GM12872 (cell line): Measurements from ENCODE around the gene RANBP17.

Experiments used
- TF ChIP-seq, protein P1 (sequence below): IDR thresholded peaks from 3 replicates; pipeline ENCODE4 v1.5.1; 2011; ENCODE audit warnings: low read depth, mild to moderate bottlenecking, low read length, moderate library complexity; ENCODE audit not compliant: insufficient read depth

The RANBP17 gene

DNA sequence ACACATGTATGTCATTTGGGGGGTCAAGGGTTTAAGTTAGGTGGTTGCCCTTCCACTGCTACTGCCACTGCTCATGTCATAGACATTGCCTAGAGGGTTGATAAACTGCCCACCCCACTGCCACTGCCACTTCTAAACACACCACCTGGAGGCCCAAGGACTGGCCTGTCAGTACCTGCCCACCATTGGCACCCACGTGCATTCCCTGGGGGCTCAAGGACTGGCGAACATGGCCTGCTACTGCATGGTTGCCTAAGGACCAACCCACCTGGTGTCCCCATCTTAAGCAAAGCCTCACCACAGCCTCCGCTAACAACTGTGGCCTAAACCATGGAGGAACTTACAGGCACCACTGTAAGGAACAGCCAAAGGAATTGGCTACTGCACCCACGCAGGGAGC, 261.6 kb downstream of the RANBP17 start:
- TF ChIP-seq, protein P1, sequence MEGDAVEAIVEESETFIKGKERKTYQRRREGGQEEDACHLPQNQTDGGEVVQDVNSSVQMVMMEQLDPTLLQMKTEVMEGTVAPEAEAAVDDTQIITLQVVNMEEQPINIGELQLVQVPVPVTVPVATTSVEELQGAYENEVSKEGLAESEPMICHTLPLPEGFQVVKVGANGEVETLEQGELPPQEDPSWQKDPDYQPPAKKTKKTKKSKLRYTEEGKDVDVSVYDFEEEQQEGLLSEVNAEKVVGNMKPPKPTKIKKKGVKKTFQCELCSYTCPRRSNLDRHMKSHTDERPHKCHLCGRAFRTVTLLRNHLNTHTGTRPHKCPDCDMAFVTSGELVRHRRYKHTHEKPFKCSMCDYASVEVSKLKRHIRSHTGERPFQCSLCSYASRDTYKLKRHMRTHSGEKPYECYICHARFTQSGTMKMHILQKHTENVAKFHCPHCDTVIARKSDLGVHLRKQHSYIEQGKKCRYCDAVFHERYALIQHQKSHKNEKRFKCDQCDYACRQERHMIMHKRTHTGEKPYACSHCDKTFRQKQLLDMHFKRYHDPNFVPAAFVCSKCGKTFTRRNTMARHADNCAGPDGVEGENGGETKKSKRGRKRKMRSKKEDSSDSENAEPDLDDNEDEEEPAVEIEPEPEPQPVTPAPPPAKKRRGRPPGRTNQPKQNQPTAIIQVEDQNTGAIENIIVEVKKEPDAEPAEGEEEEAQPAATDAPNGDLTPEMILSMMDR, result no peak

DNA sequence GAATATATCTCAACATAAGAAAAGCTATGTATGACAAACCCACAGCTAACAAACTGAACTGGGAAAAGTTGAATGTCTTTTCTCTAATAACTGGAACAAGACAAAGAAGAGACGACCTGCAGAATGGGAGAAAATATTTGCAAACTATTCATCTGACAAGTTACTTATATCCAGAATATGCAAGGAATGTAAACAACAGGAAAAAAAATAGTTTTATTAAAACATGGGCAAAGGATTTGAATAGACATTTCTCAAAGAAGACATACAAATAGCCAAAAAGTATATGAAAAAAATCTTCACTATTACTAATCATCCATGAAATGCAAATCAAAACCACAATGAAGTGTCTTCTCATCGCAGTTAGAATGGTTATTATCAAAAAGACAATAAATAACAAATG, 265.5 kb downstream of the RANBP17 start:
- TF ChIP-seq, protein P1, result no peak

DNA sequence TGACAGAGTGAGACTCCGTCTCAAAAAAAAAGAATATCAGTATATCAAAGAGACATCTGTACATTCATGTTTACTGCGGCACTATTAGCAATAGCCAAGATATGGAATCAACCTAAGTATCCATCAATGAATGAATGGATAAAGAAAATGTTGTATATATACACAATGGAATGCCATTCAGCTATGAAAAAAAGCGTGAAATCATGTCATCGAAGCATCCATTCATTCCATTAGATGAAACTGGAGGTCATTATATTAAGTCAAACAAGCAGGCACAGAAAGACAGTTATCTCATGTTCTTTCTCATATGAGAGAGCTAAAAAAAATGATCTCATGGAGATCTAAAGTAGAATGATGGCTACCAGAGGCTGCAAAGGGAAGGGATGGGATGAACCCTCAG, 266.3 kb downstream of the RANBP17 start:
- TF ChIP-seq, protein P1, result no peak

DNA sequence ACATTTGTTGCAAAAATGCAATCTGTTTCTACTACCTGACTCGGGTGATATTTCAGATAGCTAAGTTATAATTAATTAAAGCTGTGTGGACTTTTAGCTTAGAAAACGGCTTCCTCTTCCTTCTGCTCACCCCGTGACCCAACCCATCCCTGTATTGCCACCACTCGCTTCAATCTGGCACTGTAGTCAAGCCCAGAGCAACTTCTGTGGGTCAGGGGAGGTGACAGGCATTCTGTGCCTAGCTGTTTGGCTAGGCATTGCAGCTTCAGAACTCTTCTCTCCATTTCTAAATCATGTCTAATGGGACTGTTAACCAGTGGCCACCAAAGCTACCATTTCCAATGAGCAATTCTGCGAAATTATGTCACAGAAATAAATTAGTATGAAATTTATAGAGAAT, 267.5 kb downstream of the RANBP17 start:
- TF ChIP-seq, protein P1, result no peak

DNA sequence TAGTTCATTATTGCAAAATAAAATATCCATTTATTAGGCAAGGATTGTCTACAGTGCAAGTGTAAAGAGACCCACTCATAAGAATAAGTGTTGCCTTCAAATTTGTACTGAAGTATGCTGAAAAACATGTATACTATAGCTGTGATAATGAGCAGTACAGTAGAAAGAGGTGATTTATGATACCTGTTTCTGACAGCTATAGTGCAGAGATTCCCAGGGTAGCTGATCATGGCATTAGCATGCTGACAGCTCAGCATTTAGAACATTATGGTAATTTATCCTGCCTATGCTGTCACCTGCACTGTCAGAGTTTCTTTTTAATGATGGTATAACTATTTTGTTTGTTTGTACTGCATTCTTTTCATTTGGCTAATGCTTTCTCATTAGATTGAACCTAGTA, 269.7 kb downstream of the RANBP17 start:
- TF ChIP-seq, protein P1, result no peak

DNA sequence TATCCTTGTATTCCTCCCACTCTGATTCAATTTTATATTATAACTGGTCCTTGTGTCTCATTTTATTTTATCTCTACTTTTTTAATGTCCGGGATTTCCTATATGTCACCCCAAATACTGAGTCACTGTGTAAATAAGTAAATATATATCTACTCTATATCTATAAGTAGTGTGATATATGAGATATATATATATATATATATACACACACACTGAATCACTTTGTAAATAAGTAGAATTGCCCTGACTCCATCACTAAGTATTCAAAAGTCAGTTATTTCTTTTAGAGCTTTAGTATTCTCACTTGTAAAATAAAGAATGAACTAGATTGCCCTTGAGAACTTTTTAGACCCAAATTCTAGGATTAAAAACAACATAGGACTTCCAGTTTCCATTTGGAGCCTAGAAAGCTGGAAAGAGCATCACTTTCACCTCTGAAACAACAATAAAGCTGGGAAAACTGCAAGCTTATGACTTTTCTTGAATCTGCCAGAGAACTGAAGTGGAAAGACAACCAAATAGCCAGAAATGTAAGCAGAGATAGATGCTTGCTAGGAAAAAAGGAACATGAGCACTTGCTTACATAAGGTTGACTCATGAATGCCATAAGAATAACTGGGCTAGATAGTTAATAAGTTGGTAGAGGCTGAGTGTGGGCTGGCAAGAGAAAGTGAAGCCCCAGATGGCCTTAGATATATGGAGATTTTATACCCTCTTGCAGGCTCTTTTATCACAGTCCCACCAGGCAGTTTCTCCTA, 276.1 kb downstream of the RANBP17 start:
- TF ChIP-seq, protein P1, result no peak

DNA sequence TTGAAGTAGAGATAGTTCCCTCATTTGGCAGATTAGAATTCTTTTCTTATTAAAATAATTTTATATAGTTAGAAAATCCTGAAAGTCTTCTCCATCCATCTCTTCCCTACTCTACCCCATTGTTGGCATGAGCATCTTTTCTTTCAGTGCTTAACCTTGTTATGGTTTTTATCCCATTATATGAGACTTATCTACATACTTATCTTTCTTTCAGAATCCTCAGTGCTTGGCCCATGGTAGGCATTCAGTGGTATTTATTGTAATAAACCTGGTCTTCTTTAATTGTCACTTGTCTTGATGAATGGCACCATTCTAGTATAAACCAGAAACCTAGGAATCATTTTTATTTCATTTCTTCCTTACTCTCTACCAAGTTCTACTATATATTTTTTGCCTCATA, 277.4 kb downstream of the RANBP17 start:
- TF ChIP-seq, protein P1, result no peak
